Stimulated activated CD4-positive, alpha-beta T cell treated with anti-CD3 and anti-CD28 coated beads, Interleukin-4, amount 100 ng/mL, for 48 hours (primary cell): Measurements from ENCODE around the gene RAG2.

Source experiments
- DNase-seq, 2 donors: peaks; one replicate each; pipeline ENCODE4 v3.0.0-alpha.2; 2020; ENCODE audit warnings: low read depth in 2 of 2

The RAG2 gene

DNA sequence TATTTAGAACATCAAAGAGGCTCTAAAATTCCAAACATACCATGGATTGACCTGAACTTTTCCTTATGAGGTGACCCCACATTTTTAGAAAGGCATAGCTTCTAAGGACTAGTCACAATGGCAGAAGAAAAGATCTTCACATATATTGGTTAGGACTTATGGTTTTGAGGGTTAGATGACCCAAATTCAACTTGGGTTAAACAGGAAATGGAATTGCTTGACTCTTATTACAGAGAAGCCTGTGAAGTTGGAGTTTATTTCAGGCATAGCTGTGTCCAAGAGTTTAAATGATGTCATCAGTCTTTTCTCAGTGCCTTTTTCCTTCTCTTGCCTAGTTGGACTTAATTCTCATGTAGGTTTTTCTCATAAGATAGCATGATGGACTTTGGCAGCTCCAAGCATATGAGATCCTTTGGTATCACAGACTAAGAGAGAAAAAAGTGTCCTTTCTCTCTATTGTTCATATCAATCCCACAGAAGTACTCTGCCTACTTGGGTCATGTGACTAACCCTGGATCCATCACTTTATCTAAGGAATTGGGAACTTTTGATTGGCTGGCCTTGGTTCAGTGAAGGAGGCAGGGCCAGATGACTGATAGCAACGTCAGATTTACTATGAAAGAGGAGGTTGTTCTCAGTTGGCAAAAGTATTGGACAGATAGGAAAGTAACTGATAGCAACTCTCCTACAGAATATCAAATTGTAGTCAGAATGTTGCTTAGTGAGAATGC lies 47.5 kb downstream of the RAG2 start:
- no peak for DNase-seq
